Thyroid gland (tissue), 4 donors: ENCODE results near the gene PPP2R5C. TPM values are rescaled to one million over a fixed set of nuclear protein-coding genes. Genes with fewer than 3 reads are reported as not detected.
"Not testable (repeated sequence)": the region's sequence is repeated elsewhere in the genome, so short reads cannot be mapped to it uniquely, and the experiment has no call there.

Experiments used
- DNase-seq, 2 donors: peaks; one replicate each; pipeline ENCODE4 v3.0.0-alpha.2; 2019
- H3K27ac ChIP-seq, 3 donors: fragments of 200-600 bp; sonication (generic); 1 replicate in 2 of 3; 2 replicates in 1 of 3; pipeline ENCODE4 v1.5.1; 2016 to 2019; ENCODE audit warnings: mild to moderate bottlenecking in 1 of 3, moderate library complexity in 1 of 3
- H3K27me3 ChIP-seq: fragments of 200-600 bp; sonication (generic); one replicate; pipeline ENCODE4 v1.5.1; 2019
- H3K36me3 ChIP-seq, 2 donors: fragments of 200-600 bp; sonication (generic); one replicate each; pipeline ENCODE4 v1.5.1; 2016 to 2019
- H3K4me1 ChIP-seq, 2 donors: fragments of 200-600 bp; sonication (generic); one replicate each; pipeline ENCODE4 v1.5.1; 2017 to 2019
- H3K4me3 ChIP-seq, 3 donors: fragments of 200-600 bp; sonication (generic); replicated peaks in 1 of 3; 1 replicate in 2 of 3; 2 replicates in 1 of 3; pipeline ENCODE4 v1.5.1; 2016; ENCODE audit warnings: mild to moderate bottlenecking in 1 of 3
- H3K9me3 ChIP-seq: fragments of 200-600 bp; sonication (generic); one replicate; pipeline ENCODE4 v1.5.1; 2017
- CTCF ChIP-seq, 6 experiments: fragments of 200-600 bp in 3 of 6; fragments of 450-650 bp in 3 of 6; sonication (generic) in 3 of 6; IDR thresholded peaks; one replicate each; pipeline ENCODE4 v1.5.1; 2016 to 2019; ENCODE audit warnings: antibody characterized with exemption in 6 of 6, mild to moderate bottlenecking in 2 of 6, inconsistent platforms in 1 of 6, moderate library complexity in 1 of 6
- POLR2A ChIP-seq, 2 donors: fragments of 450-650 bp; IDR thresholded peaks; one replicate each; pipeline ENCODE4 v1.6.1; 2017; ENCODE audit warnings: antibody characterized with exemption in 2 of 2, mild to moderate bottlenecking in 2 of 2, moderate library complexity in 1 of 2
- WGBS, 2 donors: methylation state at CpG; one replicate each; pipeline ENCODE4 v1.1.5; 2017; 5-methylcytosine and 5-hydroxymethylcytosine counted together
- intact Hi-C: fragments of 100-400 bp; cut with DNase I; formaldehyde crosslinking; loops from one replicate; pipeline ENCODE4 v1.15.1; 2023
- total RNA-seq, 4 donors: library from RNA; depleted of rRNA; stranded (reverse); fragments of >200 nt; gene quantifications; one replicate each; pipeline ENCODE4 v1.2.3, GENCODE V29; 2016

The PPP2R5C gene
- total RNA-seq: 100 to 1,000 TPM; 105 to 209 (median 141) TPM

- TF ChIP-seq POLR2A (IDR thresholded peaks at IDR 0.05) (peak in 1 of 2 donors; percentile 71), CTCF (IDR thresholded peaks at IDR 0.05) (no peak)
- no peaks in the 10 kb centered on the region for H3K27me3 ChIP-seq
- H3K4me3 ChIP-seq: peak within 1 kb of the TSS; percentile 43 to 93 (median 49)
- H3K27ac ChIP-seq: peak within 1 kb of the TSS; percentile 66 to 98 (median 85)
- intact Hi-C loops: no loop called here
- no peaks in the 10 kb centered on the region for H3K9me3 ChIP-seq
- 1% methylated on average over 17 to 22 of the region's 110 CpGs for WGBS, 2 donors
- peak; percentile 93 to 94 for DNase-seq
- H3K4me1 ChIP-seq: peaks cover 9 to 37% of the 10 kb centered on the region in 2 donors
- no peaks in the 10 kb centered on the region for H3K36me3 ChIP-seq
Observed at GRCh38 chr14:101761032-101761880, at the start of gene PPP2R5C. Gene PPP2R5C (plus strand): TSS chr14:101761709. CDS start chr14:101761894, 185 bp downstream.

GRCh38 chr14:101711857-101712233 lies 49.7 kb upstream of the PPP2R5C start:
- DNase-seq, H3K36me3 ChIP-seq, H3K9me3 ChIP-seq, intact Hi-C loops, H3K27ac ChIP-seq, H3K27me3 ChIP-seq, H3K4me3 ChIP-seq: not testable (repeated sequence)
- peaks cover 9 to 35% of the 10 kb centered on the region in 2 donors for H3K4me1 ChIP-seq
- 90 to 92% methylated on average over 9 to 11 of the region's 12 CpGs for WGBS, 2 donors

- H3K27ac ChIP-seq, H3K9me3 ChIP-seq, intact Hi-C loops, H3K27me3 ChIP-seq, H3K36me3 ChIP-seq, DNase-seq, H3K4me3 ChIP-seq: not testable (repeated sequence)
- 93% methylated on average over 13 of the region's 15 CpGs; no CpG with 5 or more reads in 1 of the 2 donors for WGBS, 2 donors
- peaks cover 9 to 31% of the 10 kb centered on the region in 2 donors for H3K4me1 ChIP-seq
Observed at GRCh38 chr14:101712341-101712740, 49.2 kb upstream of the PPP2R5C start.

- H3K36me3 ChIP-seq, intact Hi-C loops, H3K9me3 ChIP-seq, H3K27ac ChIP-seq, H3K27me3 ChIP-seq, H3K4me3 ChIP-seq, DNase-seq: not testable (repeated sequence)
- H3K4me1 ChIP-seq: peaks cover 4 to 24% of the 10 kb centered on the region in 2 donors
- WGBS, 2 donors: 83 to 95% methylated on average over 2 to 4 of the region's 11 CpGs
Observed at GRCh38 chr14:101713091-101713490, 48.4 kb upstream of the PPP2R5C start.

GRCh38 chr14:101713621-101714349 lies 47.7 kb upstream of the PPP2R5C start:
- Histone ChIP-seq H3K9me3 (no peaks in the 10 kb centered on the region), H3K27me3 (no peaks in the 10 kb centered on the region), H3K4me3 (no peak overlapping the region), H3K4me1 (peaks cover 4 to 19% of the 10 kb centered on the region in 2 donors), H3K27ac (no peak overlapping the region), H3K36me3 (no peaks in the 10 kb centered on the region)
- 81 to 95% methylated on average over 4 to 7 of the region's 7 CpGs for WGBS, 2 donors
- intact Hi-C loops: no loop called here
- no peak for TF ChIP-seq POLR2A (IDR thresholded peaks at IDR 0.05)
- no peak for TF ChIP-seq CTCF (IDR thresholded peaks at IDR 0.05)
- no peak for DNase-seq

- H3K36me3 ChIP-seq: no peaks in the 10 kb centered on the region
- peaks cover under 1 to 15% of the 10 kb centered on the region in 2 donors for H3K4me1 ChIP-seq
- no peak overlapping the region for H3K27ac ChIP-seq
- TF ChIP-seq POLR2A (IDR thresholded peaks at IDR 0.05): no peak
- no peak for TF ChIP-seq CTCF (IDR thresholded peaks at IDR 0.05)
- H3K9me3 ChIP-seq: no peaks in the 10 kb centered on the region
- H3K4me3 ChIP-seq: no peak overlapping the region
- no peak for DNase-seq
- intact Hi-C loops: no loop called here
- no peaks in the 10 kb centered on the region for H3K27me3 ChIP-seq
- WGBS, 2 donors: 89 to 95% methylated on average over 3 of the region's 3 CpGs
Observed at GRCh38 chr14:101714394-101714793, 47.1 kb upstream of the PPP2R5C start.
